SU-DHL-6 (cell line): ENCODE measurements around the gene KLRK1.
"Not testable (repeated sequence)": the region's sequence is repeated elsewhere in the genome, so short reads cannot be mapped to it uniquely, and the experiment has no call there.

Experiments used
- H2AFZ ChIP-seq: fragments of 200-600 bp; sonication (generic); 2 replicates; pipeline ENCODE4 v1.6.1; 2014; ENCODE audit warnings: low read depth, mild to moderate bottlenecking, moderate library complexity, mixed read lengths, antibody characterized with exemption, low read length; ENCODE audit not compliant: severe bottlenecking
- H3F3A ChIP-seq: fragments of 200-600 bp; shearing (Covaris generic); 2 replicates; pipeline ENCODE4 v1.6.0; 2016; ENCODE audit warnings: antibody characterized with exemption, mild to moderate bottlenecking; ENCODE audit not compliant: insufficient read depth
- H3K27ac ChIP-seq: fragments of 200-600 bp; sonication (generic); 2 replicates; pipeline ENCODE4 v1.5.1; 2016; ENCODE audit warnings: low read depth, mild to moderate bottlenecking, low read length, moderate library complexity, mixed read lengths
- H3K27me3 ChIP-seq: fragments of 200-600 bp; sonication (generic), shearing (Covaris generic); 2 replicates; pipeline ENCODE4 v1.6.0; 2014; ENCODE audit warnings: mild to moderate bottlenecking, low read length
- H3K36me3 ChIP-seq: fragments of 200-600 bp; sonication (generic); 2 replicates; pipeline ENCODE4 v1.6.1; 2014; ENCODE audit warnings: mild to moderate bottlenecking, low read length, mixed read lengths
- H3K4me2 ChIP-seq: fragments of 300-600, 200-600 bp; shearing (Covaris generic), sonication (generic); 2 replicates; pipeline ENCODE4 v1.6.0; 2014; ENCODE audit warnings: low read length, low read depth, mild to moderate bottlenecking; ENCODE audit not compliant: poor library complexity, severe bottlenecking
- H3K4me3 ChIP-seq: fragments of 200-600 bp; sonication (generic); 2 replicates; pipeline ENCODE4 v1.5.1; 2014; ENCODE audit warnings: antibody characterized with exemption, low read length, mild to moderate bottlenecking, mixed read lengths; ENCODE audit not compliant: insufficient read depth, poor library complexity, severe bottlenecking
- H3K79me2 ChIP-seq: fragments of 200-600 bp; sonication (generic); 2 replicates; pipeline ENCODE4 v1.6.1; 2014; ENCODE audit warnings: mild to moderate bottlenecking, low read length, moderate library complexity; ENCODE audit not compliant: insufficient read depth
- H3K9ac ChIP-seq: fragments of 200-600 bp; sonication (generic); 2 replicates; pipeline ENCODE4 v1.7.0; 2014; ENCODE audit warnings: mild to moderate bottlenecking, low read length
- H3K9me2 ChIP-seq: fragments of 200-600 bp; sonication (generic); replicated peaks from 2 replicates; pipeline ENCODE4 v1.6.1; 2014; ENCODE audit warnings: low read length; ENCODE audit not compliant: insufficient read depth
- H3K9me3 ChIP-seq: fragments of 200-600 bp; sonication (generic); 2 replicates; pipeline ENCODE4 v1.6.1; 2014; ENCODE audit warnings: low read length, mixed read lengths; ENCODE audit not compliant: insufficient read depth
- H4K20me1 ChIP-seq: fragments of 200-600 bp; sonication (generic); 2 replicates; pipeline ENCODE4 v1.6.1; 2014; ENCODE audit warnings: low read depth, mild to moderate bottlenecking, antibody characterized with exemption, low read length, moderate library complexity, mixed read lengths
- CTCF ChIP-seq: fragments of 200-600 bp; sonication (generic); IDR thresholded peaks from one replicate; pipeline ENCODE4 v1.5.1; 2017; ENCODE audit warnings: antibody characterized with exemption, mild to moderate bottlenecking, low read length, moderate library complexity; ENCODE audit not compliant: insufficient read depth, poor library complexity, severe bottlenecking
- EZH2phosphoT487 ChIP-seq: fragments of 200-600 bp; sonication (generic), shearing (Covaris generic); conservative IDR thresholded peaks from 2 replicates; pipeline ENCODE4 v1.6.1; 2018; ENCODE audit warnings: mild to moderate bottlenecking, antibody characterized with exemption, low read length, moderate library complexity, mixed read lengths

KLRK1 gene

GRCh38 chr12:10381928-10382628 is 7.8 kb downstream of the KLRK1 start:
- no peaks in the 10 kb centered on the region for H3K9me2 ChIP-seq
- H3K27ac ChIP-seq = no peak overlapping the region
- H3K9ac ChIP-seq = no peak overlapping the region
- H4K20me1 ChIP-seq = no peaks in the 10 kb centered on the region
- TF ChIP-seq CTCF (no peak), EZH2phosphoT487 (no peak)
- no peak overlapping the region for H3K4me2 ChIP-seq
- no peaks in the 10 kb centered on the region for H3K9me3 ChIP-seq
- no peaks in the 10 kb centered on the region for H3K79me2 ChIP-seq
- no peak overlapping the region for H2AFZ ChIP-seq
- no peak overlapping the region for H3K4me3 ChIP-seq
- no peaks in the 10 kb centered on the region for H3K36me3 ChIP-seq
- H3F3A ChIP-seq = no peaks in the 10 kb centered on the region
- H3K27me3 ChIP-seq = no peaks in the 10 kb centered on the region

GRCh38 chr12:10378737-10379136 is 11.1 kb downstream of the KLRK1 start:
- not testable (repeated sequence) for H3F3A ChIP-seq, H3K36me3 ChIP-seq, H3K79me2 ChIP-seq, H3K9me2 ChIP-seq, H3K27ac ChIP-seq, H3K9me3 ChIP-seq, H3K4me2 ChIP-seq, H4K20me1 ChIP-seq, H3K9ac ChIP-seq, H3K27me3 ChIP-seq, H2AFZ ChIP-seq, H3K4me3 ChIP-seq

GRCh38 chr12:10374624-10375018 is 15.2 kb downstream of the KLRK1 start:
- no peaks in the 10 kb centered on the region for H3K79me2 ChIP-seq
- H3K9me3 ChIP-seq = no peaks in the 10 kb centered on the region
- H2AFZ ChIP-seq = no peak overlapping the region
- H3K4me2 ChIP-seq = no peak overlapping the region
- H3K9ac ChIP-seq = no peak overlapping the region
- TF ChIP-seq EZH2phosphoT487 (no peak), CTCF (no peak)
- no peaks in the 10 kb centered on the region for H4K20me1 ChIP-seq
- no peak overlapping the region for H3K4me3 ChIP-seq
- no peak overlapping the region for H3K27ac ChIP-seq
- no peaks in the 10 kb centered on the region for H3K9me2 ChIP-seq
- H3K36me3 ChIP-seq = no peaks in the 10 kb centered on the region
- H3K27me3 ChIP-seq = no peaks in the 10 kb centered on the region
- no peaks in the 10 kb centered on the region for H3F3A ChIP-seq

GRCh38 chr12:10372559-10372958 is 17.3 kb downstream of the KLRK1 start:
- no peak overlapping the region for H3K9ac ChIP-seq
- no peaks in the 10 kb centered on the region for H3F3A ChIP-seq
- H3K27me3 ChIP-seq = no peaks in the 10 kb centered on the region
- H3K79me2 ChIP-seq = no peaks in the 10 kb centered on the region
- TF ChIP-seq CTCF (no peak), EZH2phosphoT487 (no peak)
- no peaks in the 10 kb centered on the region for H3K9me3 ChIP-seq
- H3K4me3 ChIP-seq = no peak overlapping the region
- no peaks in the 10 kb centered on the region for H3K9me2 ChIP-seq
- no peak overlapping the region for H2AFZ ChIP-seq
- no peak overlapping the region for H3K4me2 ChIP-seq
- no peak overlapping the region for H3K27ac ChIP-seq
- no peaks in the 10 kb centered on the region for H3K36me3 ChIP-seq
- H4K20me1 ChIP-seq = no peaks in the 10 kb centered on the region

GRCh38 chr12:10371893-10372535 is 17.8 kb downstream of the KLRK1 start:
- H3K9me3 ChIP-seq, H3K4me3 ChIP-seq, H3F3A ChIP-seq, H3K36me3 ChIP-seq, H3K27ac ChIP-seq, H2AFZ ChIP-seq, H3K79me2 ChIP-seq, H4K20me1 ChIP-seq, H3K9ac ChIP-seq, H3K27me3 ChIP-seq, H3K9me2 ChIP-seq, H3K4me2 ChIP-seq: not testable (repeated sequence)
